Muscle layer of colon (tissue), 2 donors: Measurements from ENCODE around the gene CNIH2.
A peak's percentile ranks its signal among the peaks of the same experiment; 100 is the strongest.
"Not testable (repeated sequence)": the region's sequence is repeated elsewhere in the genome, so short reads cannot be mapped to it uniquely, and the experiment has no call there.

Source experiments
- H3K27ac ChIP-seq: one replicate; pipeline ENCODE4 v1.7.0; 2013; ENCODE audit warnings: low read depth, mild to moderate bottlenecking, low read length, moderate library complexity
- H3K27me3 ChIP-seq, 2 donors: one replicate each; pipeline ENCODE4 v1.7.0; 2013; ENCODE audit warnings: low read length in 2 of 2, mild to moderate bottlenecking in 2 of 2; ENCODE audit not compliant: insufficient read depth in 2 of 2, control insufficient read depth in 1 of 2
- H3K36me3 ChIP-seq: one replicate; pipeline ENCODE4 v1.7.0; 2013; ENCODE audit warnings: mild to moderate bottlenecking, low read length; ENCODE audit not compliant: insufficient read depth
- H3K4me1 ChIP-seq: one replicate; pipeline ENCODE4 v1.7.0; 2013; ENCODE audit warnings: mild to moderate bottlenecking, low read length; ENCODE audit not compliant: insufficient read depth
- H3K4me3 ChIP-seq, 2 donors: one replicate each; pipeline ENCODE4 v1.7.0; 2013; ENCODE audit warnings: low read length in 2 of 2, low read depth in 1 of 2, mild to moderate bottlenecking in 1 of 2, moderate library complexity in 1 of 2
- H3K9ac ChIP-seq: one replicate; pipeline ENCODE4 v1.7.0; 2013; ENCODE audit warnings: low read length
- H3K9me3 ChIP-seq: one replicate; pipeline ENCODE4 v1.7.0; 2013; ENCODE audit warnings: mild to moderate bottlenecking, low read length
- donor health status: abdominal sarcoma.
- donor health status: Adenocarcinoma of cecum.

The CNIH2 gene

DNA sequence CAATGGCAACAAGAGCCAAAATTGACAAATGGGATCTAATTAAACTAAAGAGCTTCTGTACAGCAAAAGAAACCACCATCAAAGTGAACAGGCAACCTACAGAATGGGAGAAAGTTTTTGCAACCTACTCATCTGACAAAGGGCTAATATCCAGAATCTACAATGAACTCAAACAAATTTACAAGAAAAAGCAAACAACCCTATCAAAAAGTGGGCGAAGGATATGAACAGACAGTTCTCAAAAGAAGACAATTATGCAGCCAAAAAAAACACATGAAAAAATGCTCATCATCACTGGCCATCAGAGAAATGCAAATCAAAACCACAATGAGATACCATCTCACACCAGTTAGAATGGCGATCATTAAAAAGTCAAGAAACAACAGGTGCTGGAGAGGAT is 42.3 kb downstream of the CNIH2 start:
- H3K9ac ChIP-seq, H3K36me3 ChIP-seq, H3K27ac ChIP-seq, H3K9me3 ChIP-seq, H3K27me3 ChIP-seq, H3K4me3 ChIP-seq: not testable (repeated sequence)
- peaks cover 28% of the 10 kb centered on the region for H3K4me1 ChIP-seq

DNA sequence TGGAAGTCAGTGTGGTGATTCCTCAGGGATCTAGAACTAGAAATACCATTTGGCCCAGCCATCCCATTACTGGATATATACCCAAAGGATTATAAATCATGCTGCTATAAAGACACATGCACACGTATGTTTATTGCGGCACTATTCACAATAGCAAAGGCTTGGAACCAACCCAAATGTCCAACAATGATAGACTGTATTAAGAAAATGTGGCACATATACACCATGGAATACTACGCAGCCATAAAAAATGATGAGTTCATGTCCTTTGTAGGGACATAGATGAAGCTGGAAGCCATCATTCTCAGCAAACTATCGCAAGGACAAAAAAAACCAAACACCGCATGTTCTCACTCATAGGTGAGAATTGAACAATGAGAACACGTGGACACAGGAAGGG is 42.8 kb downstream of the CNIH2 start:
- H3K4me3 ChIP-seq, H3K27me3 ChIP-seq, H3K9ac ChIP-seq, H3K9me3 ChIP-seq, H3K36me3 ChIP-seq, H3K27ac ChIP-seq: not testable (repeated sequence)
- peaks cover 23% of the 10 kb centered on the region for H3K4me1 ChIP-seq

DNA sequence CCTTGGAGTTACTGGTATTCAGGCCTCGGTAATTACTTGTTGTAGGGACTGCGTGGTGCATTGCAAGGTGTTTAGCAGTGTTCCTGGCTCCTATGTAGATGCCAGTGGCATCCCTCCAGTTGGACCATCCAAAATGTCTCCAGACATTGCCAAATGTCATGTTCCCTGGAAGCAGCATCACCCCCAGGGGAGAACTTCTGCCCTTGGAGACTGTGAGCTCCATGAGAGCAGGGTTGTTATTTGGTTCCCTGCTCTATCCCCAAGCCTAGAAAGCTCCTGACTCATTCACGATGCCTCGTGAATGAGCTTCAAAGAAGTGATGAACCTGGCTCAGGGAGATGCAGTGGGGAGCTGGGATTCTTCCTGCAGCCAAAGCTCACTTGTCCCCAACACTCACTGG is 43.6 kb downstream of the CNIH2 start:
- Histone ChIP-seq H3K4me3 (no peak overlapping the region), H3K36me3 (no peaks in the 10 kb centered on the region), H3K9me3 (no peaks in the 10 kb centered on the region), H3K27me3 (no peaks in the 10 kb centered on the region), H3K4me1 (peaks cover 24% of the 10 kb centered on the region), H3K27ac (no peak overlapping the region), H3K9ac (no peak overlapping the region)

DNA sequence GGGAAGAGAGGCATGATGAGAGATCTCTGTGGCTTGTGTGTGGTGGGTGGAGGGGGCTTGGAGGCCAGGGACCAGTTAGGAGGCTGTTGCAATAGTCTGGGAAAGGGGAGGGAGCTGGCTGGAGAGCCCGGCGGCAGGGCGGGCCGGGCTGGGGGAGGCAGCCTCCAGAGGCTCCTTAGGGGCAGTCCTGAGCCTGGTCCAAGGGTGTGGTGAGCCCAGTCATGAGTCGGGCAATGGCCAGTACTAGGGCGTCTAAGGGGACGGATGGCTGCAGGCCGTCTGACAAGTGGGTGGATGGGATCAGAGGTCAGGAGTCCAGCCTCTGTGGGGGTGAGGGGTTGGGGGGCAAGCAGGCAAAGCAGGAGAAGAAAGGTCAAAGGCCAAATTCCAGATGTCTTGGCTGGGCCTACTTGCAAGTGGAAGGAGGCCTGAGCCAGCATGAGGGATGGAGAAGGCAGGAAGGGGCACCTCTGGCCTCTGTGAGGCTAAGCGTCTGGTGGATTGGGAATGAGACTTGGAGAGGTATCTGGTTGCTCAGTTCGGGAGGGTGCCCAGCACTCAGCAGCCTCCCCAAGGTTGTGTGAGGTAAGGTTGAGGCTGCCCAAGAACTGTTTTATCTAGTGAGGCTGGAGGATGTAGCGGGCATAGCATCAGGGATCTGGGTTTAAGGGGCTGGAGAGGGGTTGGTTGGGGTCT is 44.9 kb downstream of the CNIH2 start:
- peaks cover 29% of the 10 kb centered on the region for H3K4me1 ChIP-seq
- H3K27ac ChIP-seq = no peak overlapping the region
- H3K4me3 ChIP-seq = no peak overlapping the region
- H3K36me3 ChIP-seq = no peaks in the 10 kb centered on the region
- H3K9me3 ChIP-seq = no peaks in the 10 kb centered on the region
- no peaks in the 10 kb centered on the region for H3K27me3 ChIP-seq
- H3K9ac ChIP-seq = no peak overlapping the region

DNA sequence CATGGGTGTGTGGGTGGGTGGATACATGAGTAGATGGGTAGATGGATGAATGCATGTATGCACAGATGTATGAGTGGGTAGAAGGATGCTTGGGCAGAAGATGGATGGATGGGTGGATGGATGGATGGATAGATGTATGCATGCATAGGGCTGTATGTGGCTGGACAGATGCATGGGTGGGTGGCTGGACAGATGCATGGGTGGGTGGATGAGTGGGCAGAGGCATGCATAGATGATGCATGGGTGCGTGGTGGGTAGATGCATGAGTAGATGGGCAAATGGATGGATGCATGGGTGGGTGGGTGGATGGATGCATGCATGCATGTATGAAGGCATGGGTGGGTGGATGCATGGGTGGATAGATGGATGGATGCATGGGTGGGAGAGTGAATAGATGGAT is 45.7 kb downstream of the CNIH2 start:
- no peaks in the 10 kb centered on the region for H3K36me3 ChIP-seq
- no peak overlapping the region for H3K27ac ChIP-seq
- H3K4me1 ChIP-seq = peaks cover 29% of the 10 kb centered on the region
- H3K9me3 ChIP-seq = no peaks in the 10 kb centered on the region
- H3K4me3 ChIP-seq = no peak overlapping the region
- no peaks in the 10 kb centered on the region for H3K27me3 ChIP-seq
- no peak overlapping the region for H3K9ac ChIP-seq

DNA sequence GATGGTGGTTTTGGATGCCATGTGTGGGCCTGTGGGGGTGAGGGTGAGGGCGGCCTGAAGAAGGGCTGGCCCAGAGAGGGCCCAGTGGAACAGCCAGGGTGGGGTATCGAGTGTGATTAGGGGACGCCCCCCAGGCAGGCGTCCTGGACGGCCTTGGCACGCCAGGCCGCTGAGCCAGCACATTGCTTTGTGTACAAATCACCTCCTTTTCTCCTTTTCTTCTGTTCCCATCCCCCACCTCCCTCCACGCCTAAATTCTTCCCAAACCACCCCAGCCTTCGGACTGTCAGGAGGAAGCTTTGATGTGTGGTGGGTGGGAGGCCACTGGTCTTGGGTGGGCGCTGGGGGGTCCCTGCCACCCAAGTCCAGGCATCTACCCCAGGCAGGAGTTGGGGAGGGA is 46.7 kb downstream of the CNIH2 start:
- Histone ChIP-seq H3K9ac (no peak overlapping the region), H3K27ac (no peak overlapping the region)

DNA sequence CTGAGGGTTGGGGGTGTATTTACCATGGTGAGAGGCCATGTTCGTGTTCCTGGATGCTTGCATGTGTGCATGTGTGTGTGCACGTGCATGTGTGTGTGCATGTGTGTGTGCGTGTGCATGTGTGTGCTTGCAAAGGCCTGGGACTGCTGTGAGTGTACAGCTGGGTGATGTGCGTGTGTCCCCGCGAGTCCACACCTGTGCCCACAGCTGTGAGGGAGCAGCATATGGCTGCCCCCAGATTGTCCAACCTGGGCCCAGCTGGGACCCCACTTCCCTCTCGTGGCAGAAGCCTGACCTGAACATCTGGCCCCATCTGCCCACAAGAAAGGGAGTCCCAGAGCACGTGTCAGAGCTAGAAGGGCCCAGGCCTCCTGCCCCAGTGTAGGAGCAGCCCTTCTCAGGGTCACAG is 47.3 kb downstream of the CNIH2 start:
- no peak overlapping the region for H3K9ac ChIP-seq
- peaks cover 29% of the 10 kb centered on the region for H3K4me1 ChIP-seq
- H3K4me3 ChIP-seq = no peak overlapping the region
- H3K27me3 ChIP-seq = no peaks in the 10 kb centered on the region
- no peaks in the 10 kb centered on the region for H3K36me3 ChIP-seq
- no peak overlapping the region for H3K27ac ChIP-seq
- H3K9me3 ChIP-seq = no peaks in the 10 kb centered on the region

More for the DNA sequence above, 46.7 kb downstream of the CNIH2 start:
- H3K4me1 ChIP-seq = peaks cover 29% of the 10 kb centered on the region
- H3K27me3 ChIP-seq = no peaks in the 10 kb centered on the region
- H3K36me3 ChIP-seq = no peaks in the 10 kb centered on the region
- H3K9me3 ChIP-seq = no peaks in the 10 kb centered on the region
- no peak overlapping the region for H3K4me3 ChIP-seq

DNA sequence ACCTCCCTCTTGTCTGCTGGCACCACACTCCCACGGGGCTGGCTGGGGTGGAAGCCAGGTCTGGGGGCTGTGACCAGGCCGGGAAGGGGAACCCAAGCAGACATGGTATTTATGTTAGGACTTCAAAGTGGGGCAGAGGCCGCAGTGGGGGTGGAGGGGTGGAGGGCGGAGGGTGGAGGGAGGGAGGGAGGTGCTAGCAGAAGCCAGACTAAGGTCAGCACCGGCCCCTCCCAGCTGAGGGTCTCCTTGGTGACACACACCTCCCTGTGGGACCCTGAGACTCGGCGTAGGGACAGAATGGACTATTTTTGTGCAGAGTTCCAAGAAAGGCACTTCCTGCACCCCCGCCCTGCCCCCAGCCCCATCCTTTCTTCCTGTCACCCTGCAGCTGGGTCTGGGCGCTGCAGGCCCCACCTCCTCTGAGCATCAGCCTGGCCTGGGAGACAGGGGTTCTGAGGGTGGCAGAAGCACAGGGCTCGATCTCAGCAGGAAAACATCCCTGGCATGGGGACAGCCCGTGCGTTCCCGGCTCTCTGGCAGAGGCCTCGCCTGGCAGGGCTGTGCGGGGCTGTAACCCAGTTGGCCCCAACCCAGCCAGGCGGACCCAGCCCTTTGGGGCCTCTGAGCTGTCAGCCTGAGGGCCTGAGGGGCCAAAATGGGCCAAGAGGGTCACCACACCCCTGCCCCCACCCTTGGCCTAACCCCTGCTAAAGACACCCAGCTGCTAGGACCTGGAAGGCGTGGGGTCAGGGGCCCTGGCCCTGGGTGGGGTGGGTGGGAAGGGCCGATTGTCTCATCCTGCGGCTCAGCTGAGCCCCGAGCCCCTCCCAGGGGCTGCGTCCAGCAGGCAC is 48.5 kb downstream of the CNIH2 start:
- Histone ChIP-seq H3K27me3 (no peaks in the 10 kb centered on the region), H3K9ac (no peak overlapping the region), H3K9me3 (no peaks in the 10 kb centered on the region), H3K4me1 (peaks cover 29% of the 10 kb centered on the region), H3K27ac (peak overlapping the region; percentile 19), H3K4me3 (no peak overlapping the region), H3K36me3 (no peaks in the 10 kb centered on the region)

DNA sequence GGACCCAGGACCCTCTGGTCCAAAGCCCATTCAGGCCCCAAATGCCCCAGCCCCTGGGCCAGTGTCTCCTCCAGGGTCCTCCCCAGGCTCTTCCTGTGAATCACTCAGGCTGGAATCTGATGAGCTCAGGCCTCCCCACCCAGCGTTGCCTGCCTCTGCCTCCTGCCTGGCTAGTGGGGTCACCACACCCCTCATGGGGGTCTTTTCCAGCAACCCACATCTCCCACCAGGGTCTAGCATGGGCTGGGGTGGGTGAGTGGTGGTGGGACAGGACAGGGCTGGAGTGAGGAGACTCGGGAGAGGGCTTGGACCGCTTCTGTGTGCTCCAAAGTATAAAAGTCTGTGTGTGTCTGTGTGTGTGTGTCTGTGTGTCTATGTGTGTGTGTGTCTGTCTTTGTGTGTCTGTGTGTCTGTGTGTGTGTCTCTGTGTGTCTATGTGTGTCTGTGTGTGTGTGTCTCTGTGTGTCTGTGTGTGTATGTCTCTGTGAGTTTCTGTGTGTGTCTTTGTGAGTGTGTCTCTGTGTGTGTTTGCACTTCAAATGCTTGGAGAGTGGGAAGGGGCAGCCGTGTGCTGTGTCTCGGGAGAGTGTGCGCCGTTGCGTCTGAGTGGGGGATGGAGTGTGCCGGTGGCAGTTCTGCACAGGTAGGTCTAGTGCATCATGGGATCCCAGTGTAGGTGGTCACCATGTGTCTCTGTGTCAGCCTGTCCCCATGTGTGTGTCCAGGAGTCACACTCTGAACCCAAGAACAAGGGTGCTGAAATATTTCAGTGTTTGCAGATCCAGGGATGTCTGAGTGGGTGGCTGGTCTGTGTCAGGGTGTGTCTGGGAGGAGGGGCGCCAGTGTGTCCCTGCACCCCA is 49.4 kb downstream of the CNIH2 start:
- H3K9me3 ChIP-seq = no peaks in the 10 kb centered on the region
- H3K9ac ChIP-seq = no peak overlapping the region
- peaks cover 24% of the 10 kb centered on the region for H3K4me1 ChIP-seq
- no peaks in the 10 kb centered on the region for H3K36me3 ChIP-seq
- H3K4me3 ChIP-seq = no peak overlapping the region
- no peaks in the 10 kb centered on the region for H3K27me3 ChIP-seq
- H3K27ac ChIP-seq = peak overlapping the region; percentile 19

DNA sequence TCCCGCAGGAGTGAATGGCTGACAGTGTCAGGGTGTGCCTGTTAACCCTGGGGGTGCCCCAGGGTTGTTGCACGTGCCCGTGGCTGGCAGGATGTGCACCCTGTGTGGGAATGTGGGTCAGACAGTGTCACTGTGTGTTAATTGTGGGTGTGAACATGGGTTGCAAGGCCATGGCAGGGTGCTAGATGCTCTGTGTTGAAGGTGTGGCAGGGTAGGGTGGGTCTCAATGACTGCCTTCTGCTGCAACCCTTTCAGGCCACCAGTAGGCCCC is 50.0 kb downstream of the CNIH2 start:
- Histone ChIP-seq H3K36me3 (no peaks in the 10 kb centered on the region), H3K4me3 (no peak overlapping the region), H3K4me1 (peaks cover 24% of the 10 kb centered on the region), H3K27me3 (no peaks in the 10 kb centered on the region), H3K9me3 (no peaks in the 10 kb centered on the region), H3K9ac (no peak overlapping the region), H3K27ac (no peak overlapping the region)

DNA sequence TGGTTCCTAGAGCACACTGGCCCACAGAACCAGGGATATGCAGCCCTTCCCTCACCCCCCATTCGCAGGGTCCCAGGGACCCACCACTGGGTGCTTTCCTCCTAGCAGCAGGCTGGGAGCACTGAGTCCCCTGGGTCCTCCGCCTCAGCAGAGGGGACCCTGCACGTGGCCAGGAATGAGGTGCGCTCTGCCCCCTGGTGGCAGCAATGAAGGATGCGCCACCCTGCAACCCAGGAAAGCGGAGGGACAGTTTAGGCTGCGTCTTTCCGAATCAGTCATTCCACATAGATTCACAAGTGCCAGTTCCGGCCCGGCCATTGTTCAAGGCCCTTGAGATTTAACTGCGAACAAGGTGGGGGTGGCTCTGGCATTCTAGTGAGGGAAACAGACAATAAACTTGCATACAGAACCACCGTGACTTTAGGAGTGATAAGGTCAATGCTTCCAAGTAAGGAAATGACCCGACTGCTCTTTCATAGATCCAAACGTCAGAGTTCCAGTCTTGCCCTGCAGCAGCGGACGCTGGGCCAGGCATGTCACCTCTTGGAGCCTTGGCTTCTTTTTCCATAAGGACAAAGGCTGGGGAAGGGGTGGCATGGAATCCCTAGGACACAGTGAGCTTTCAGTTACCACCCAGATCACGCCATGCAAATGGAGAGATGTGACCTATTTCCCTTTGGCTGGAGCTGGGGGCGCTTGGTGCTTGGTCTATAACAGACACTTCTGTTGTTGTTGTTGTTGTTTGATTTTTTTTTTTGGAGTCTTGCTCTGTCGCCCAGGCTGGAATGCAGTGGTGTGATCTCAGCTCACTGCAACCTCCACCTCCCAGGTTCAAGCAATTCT is 50.5 kb downstream of the CNIH2 start:
- peaks cover 0 to 5% of the 10 kb centered on the region in 2 donors for H3K27me3 ChIP-seq
- H3K9ac ChIP-seq = no peak overlapping the region
- no peaks in the 10 kb centered on the region for H3K36me3 ChIP-seq
- H3K4me1 ChIP-seq = peaks cover 24% of the 10 kb centered on the region
- peak overlapping the region in 1 of 2 donors; percentile 10 for H3K4me3 ChIP-seq
- no peak overlapping the region for H3K27ac ChIP-seq
- H3K9me3 ChIP-seq = no peaks in the 10 kb centered on the region
